ENCODE data around the gene DMAC1.

DNA sequence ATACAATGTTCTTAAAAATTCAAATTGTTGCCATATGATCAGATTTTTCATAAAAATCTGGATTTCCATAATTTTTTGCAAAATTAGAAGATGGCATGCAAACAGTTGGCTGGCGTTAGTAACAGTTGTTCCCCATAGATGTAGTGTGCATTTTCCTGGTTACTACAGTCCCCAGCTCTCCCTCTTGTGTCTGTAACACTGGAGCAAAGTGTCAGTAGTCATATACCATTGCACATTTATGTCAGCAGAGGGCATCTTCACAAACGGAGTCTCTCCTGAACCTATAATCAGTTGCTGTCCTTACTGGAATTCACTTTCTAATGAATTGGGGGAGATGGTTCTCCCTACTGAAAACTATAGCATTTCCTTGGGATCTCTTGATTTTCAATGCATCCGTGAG is 44.7 kb upstream of the DMAC1 start:
- TF ChIP-seq, protein P1, sequence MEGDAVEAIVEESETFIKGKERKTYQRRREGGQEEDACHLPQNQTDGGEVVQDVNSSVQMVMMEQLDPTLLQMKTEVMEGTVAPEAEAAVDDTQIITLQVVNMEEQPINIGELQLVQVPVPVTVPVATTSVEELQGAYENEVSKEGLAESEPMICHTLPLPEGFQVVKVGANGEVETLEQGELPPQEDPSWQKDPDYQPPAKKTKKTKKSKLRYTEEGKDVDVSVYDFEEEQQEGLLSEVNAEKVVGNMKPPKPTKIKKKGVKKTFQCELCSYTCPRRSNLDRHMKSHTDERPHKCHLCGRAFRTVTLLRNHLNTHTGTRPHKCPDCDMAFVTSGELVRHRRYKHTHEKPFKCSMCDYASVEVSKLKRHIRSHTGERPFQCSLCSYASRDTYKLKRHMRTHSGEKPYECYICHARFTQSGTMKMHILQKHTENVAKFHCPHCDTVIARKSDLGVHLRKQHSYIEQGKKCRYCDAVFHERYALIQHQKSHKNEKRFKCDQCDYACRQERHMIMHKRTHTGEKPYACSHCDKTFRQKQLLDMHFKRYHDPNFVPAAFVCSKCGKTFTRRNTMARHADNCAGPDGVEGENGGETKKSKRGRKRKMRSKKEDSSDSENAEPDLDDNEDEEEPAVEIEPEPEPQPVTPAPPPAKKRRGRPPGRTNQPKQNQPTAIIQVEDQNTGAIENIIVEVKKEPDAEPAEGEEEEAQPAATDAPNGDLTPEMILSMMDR (IDR thresholded peaks at IDR 0.05; ENCODE audit: low read depth, low read length), result peak; percentile 45
- TF ChIP-seq EZH2phosphoT487 (IDR thresholded peaks at IDR 0.05; ENCODE audit: low read depth), result no peak

Data from OCI-LY3 (cell line).